ENCODE results near the gene PHEX.

DNA sequence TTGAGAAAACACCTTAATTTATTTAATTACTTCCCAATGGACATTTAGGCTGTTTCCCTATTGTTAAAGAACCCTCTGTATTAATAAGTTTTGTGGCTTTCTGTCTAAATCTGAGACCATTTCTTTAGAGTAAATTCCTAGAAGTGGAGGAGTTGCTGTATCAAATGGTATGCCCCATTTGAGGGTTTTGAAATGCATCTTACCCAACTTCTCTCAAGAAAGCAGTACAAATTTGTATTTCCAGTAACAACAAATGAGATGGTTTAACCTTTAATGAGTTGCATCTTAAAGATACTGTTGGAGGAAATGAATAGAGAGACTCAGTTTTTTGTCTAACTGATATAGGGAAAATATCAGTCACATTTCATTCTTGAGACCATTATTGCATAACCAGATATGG is 170.1 kb downstream of the PHEX start:
- TF ChIP-seq CTCF (IDR thresholded peaks at IDR 0.05) (no peak), POLR2A (IDR thresholded peaks at IDR 0.05) (no peak)
